Measurements from ENCODE around the gene RIMS3. TPM values are rescaled to one million over a fixed set of nuclear protein-coding genes. Genes with fewer than 3 reads are reported as not detected.
A peak's percentile ranks its signal among the peaks of the same experiment; 100 is the strongest.
"Not testable (repeated sequence)": the region's sequence is repeated elsewhere in the genome, so short reads cannot be mapped to it uniquely, and the experiment has no call there.

RIMS3 gene
- total RNA-seq, 1 experiment from 2014 or later, result 3.6 TPM

GRCh38 chr1:40630488-40631223 is 34.8 kb downstream of the RIMS3 start:
- no peak for DNase-seq (ENCODE audit: low spot score)

DNA sequence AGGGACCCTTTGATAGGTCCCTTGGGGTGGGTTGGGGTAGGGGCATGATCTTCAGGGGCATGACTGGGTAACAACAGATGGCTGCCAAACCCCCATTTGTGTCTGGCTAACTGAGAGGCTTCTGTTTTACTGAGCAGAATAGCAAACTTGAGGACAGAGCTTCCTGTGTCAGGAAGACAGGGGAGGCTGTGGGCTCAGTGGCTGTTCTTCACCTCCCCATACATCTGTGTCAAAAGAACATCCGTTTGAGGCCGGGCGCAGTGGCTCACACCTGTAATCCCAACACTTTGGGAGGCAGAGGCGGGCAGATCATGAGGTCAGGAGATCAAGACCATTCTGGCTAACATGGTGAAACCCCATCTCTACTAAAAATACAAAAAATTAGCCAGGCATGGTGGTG is 35.9 kb downstream of the RIMS3 start:
- DNase-seq (ENCODE audit: low spot score), result not testable (repeated sequence)

DNA sequence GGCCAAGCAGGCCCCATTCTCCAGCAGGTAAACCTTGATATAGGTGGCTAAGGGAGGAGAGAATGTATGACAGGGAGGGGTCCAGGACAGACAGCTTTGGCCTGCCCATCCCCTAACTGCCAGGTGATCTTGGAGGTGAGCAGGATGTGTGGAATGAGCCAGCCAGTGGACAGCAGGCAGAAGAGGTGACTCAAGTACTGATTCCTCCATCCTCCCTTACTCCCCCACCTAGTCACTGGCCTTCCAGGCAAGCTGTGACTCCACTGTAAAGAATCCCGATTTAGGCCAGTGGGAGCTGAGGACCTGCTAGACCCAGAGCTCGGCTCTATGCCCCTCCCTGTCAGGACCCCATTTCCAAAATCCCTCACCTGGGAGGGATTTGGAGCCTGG is 36.6 kb downstream of the RIMS3 start:
- no peak for DNase-seq (ENCODE audit: low spot score)

- DNase-seq (ENCODE audit: low spot score), result no peak
Measured at GRCh38 chr1:40627987-40628902, 37.2 kb downstream of the RIMS3 start.

GRCh38 chr1:40626383-40626770 is 39.1 kb downstream of the RIMS3 start:
- DNase-seq (ENCODE audit: low spot score), result no peak

GRCh38 chr1:40625476-40626382 is 39.8 kb downstream of the RIMS3 start:
- DNase-seq (ENCODE audit: low spot score), result peak; percentile 27

DNA sequence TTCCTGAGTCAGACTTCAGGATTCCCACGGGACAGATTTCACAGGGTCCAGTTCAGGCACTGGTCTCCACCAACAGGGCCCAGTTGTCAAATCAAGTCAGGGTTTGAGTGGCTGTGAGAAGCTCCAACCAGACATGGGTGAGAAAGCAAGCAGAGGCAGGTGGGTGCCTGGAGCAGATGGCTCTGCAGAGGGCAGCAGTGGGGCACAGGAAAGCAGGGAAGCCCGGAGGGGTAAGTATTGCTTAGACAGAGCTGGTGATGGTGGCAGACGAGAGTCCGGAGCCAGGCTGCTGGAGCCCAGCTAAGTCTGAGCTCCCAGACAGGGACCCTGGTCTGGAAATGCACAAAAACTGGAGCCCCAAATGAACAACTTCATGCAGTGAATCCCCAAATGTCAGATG is 40.4 kb downstream of the RIMS3 start:
- DNase-seq (ENCODE audit: low spot score), result no peak

GRCh38 chr1:40622936-40623629 is 42.4 kb downstream of the RIMS3 start:
- no peak for DNase-seq (ENCODE audit: low spot score)

DNA sequence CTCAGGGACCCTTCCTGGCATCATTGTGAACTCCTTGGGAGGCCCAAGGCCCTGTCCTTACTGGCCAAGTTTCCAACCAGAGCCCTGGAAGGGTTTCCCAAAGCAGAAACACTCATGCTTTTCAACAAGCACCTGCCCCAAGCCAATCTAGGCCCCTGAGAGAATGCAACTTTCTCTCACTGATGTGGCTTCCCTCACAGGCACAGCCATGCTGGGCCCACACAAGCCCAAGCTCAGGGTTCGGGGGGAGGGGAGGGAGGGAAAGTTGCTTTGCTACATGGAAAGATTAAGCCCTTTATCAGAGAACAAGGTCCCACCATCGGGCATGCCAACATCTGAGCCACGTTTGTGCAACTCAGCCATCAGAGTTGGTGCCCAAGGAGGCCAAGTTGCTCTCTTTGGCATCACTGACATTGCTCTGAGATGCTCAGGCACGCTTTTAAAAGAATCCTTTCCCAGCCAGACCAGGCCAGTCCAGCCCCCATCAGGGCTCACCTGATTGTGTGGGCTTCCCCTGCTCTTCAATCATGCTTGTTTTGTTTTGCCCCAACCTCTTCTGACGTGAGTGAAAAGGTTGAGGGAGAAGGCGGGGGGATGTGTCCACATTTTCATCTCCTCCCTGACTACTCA is 43.5 kb downstream of the RIMS3 start:
- no peak for DNase-seq (ENCODE audit: low spot score)

- DNase-seq (ENCODE audit: low spot score), result no peak
Measured at GRCh38 chr1:40620586-40621210, 44.8 kb downstream of the RIMS3 start.

DNA sequence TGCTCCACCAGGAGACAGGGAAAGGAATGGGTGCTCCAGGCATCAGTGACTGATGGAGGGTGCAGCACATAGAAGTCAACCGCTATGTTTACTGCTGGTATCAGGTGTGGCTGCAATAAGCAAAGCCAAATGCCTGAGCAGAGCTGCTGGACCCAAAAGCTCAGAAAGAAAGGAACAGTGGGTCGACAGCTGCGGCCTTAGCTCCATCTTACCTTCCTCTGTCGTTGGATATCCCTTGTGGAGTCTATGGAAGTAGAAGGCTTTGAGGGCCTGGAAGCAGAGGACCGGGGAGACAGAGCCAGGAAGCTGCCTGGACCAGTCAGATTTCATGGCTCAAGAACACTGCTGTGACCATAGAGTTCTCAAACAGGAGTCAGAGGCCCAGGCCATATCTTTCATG is 45.3 kb downstream of the RIMS3 start:
- no peak for DNase-seq (ENCODE audit: low spot score)

- DNase-seq (ENCODE audit: low spot score), result no peak
Measured at GRCh38 chr1:40618108-40618507, 47.4 kb downstream of the RIMS3 start.

GRCh38 chr1:40612345-40612831 is 53.1 kb downstream of the RIMS3 start:
- peak; percentile 25 for DNase-seq (ENCODE audit: low spot score)

GRCh38 chr1:40610156-40610555 is 55.3 kb downstream of the RIMS3 start:
- no peak for DNase-seq (ENCODE audit: low spot score)

- DNase-seq (ENCODE audit: low spot score), result no peak
Measured at GRCh38 chr1:40607921-40608320, 57.6 kb downstream of the RIMS3 start.

DNA sequence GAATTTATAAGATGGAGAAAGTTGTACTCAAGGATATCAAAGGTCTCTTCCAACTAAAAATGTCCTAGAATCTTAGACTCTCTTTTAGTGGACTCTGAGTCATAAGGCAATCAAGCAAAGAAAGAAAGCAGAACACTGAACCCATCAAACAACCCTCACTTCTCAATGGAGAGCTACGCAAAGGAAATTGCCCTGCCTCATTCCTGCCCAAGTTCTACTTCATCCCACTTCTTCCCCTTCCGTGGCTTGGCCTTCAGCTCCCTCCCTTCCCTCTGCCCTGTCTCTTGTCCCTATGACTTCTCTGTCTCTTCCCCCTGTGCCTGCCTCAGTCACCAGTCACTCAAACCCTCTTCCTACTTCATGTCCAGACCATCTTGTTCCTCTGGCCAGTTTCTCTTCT is 58.5 kb downstream of the RIMS3 start:
- no peak for DNase-seq (ENCODE audit: low spot score)

DNA sequence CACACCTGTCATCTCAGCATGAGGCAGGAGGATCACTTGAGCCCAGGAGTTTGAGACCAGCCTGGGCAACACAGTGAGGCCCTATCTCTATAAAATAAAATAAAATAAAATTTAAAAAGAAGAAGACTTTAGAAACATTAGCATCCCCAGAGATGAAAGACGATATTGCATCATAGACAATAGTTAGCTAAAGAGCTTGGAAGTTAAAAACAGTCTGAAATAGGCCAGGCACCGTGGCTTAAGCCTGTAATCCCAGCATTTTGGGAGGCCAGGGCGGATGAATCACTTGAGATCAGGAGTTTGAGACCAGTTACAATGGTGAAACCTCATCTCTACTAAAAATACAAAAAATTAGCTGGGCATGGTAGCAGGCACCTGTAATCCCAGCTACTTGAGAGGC is 59.3 kb downstream of the RIMS3 start:
- DNase-seq (ENCODE audit: low spot score), result no peak

- DNase-seq (ENCODE audit: low spot score), result no peak
Measured at GRCh38 chr1:40599926-40600325, 65.6 kb downstream of the RIMS3 start.

- no peak for DNase-seq (ENCODE audit: low spot score)
Measured at GRCh38 chr1:40595623-40596022, 69.9 kb downstream of the RIMS3 start.

DNA sequence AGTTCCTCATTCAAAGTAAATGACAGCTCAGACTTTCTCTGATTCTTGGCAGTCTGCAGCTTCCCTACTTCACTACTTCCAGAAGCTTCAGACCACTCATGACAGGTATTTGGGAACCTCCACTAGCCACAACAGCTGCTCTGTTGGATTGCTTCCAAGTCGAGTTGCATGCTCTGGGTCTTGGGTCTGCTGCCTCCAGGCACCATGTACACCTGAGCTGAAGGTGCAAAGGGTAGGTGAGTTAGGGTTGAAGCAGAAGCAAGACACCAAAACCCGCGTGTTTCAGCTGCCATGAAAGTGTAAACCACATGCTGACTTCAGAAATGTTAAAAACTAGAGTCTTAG is 71.3 kb downstream of the RIMS3 start:
- no peak for DNase-seq (ENCODE audit: low spot score)

All from A172 (cell line).